Measurements from ENCODE around the gene YIF1A.
"Not testable (repeated sequence)": the region's sequence is repeated elsewhere in the genome, so short reads cannot be mapped to it uniquely, and the experiment has no call there.

The YIF1A gene

DNA sequence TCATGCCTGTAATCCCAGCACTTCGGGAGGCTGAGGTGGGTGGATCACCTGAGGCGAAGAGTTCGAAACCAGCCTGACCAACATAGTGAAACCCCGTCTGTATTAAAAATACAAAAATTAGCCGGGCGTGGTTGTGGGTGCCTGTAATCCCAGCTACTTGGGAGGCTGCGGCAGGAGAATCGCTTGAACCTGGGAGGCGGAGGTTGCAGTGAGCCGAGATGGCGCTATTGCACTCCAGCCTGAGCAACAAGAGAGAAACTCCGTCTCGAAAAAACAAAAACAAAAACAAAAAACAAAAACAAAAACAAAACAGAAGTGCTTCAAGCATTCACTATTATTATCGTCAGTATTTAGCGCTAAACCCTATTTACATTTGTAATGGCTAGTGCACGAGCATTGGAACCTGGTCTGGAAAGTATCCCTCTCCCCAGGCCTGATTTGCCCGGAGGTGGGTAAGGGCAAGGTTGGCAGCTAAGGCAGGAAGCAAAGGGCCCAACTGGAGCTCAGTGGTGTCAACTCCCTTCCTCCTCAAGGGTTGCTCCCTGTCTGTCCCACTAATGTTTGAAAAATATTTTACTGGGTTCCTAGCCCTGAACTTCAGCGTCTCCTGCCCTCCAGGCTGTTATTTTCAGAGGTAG lies 22.0 kb upstream of the YIF1A start:
- not testable (repeated sequence) for DNase-seq

DNA sequence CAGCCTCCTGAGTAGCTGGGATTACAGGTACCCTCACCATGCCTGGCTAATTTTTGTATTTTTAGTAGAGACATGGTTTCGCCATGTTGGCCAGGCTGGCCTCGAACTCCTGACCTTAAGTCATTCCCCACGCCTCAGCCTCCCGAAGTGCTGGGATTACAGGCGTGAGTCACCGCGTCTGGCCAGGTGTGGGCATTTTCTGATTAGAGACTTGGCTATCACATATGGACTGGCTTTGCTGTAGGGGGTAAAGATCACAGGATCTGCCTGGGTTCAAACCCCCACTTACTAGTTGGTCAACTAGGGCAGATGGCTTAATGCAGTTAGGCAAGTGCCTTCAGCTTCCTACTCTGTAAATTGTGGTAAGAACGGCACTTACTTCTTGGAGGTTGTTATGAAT lies 21.4 kb upstream of the YIF1A start:
- no peak for DNase-seq

DNA sequence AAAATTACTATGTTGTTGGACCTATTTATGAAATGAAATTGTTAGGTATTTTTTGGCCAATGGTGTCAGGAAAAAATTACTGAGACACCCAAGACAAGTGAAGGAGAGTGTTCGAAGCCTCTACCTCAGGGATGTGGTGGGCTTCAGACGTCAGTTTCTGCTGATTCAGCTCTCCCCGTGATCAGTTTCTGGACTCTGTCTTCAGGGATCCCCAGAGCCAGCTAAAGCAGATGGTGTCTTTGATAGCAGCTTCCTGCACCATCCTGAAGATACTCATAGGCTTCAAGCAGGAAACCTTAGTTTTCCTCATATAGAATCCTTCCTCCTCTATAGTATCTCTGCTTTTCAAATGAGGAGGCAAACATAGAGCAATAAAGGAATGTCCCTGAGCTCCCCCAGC lies 20.5 kb upstream of the YIF1A start:
- no peak for DNase-seq

DNA sequence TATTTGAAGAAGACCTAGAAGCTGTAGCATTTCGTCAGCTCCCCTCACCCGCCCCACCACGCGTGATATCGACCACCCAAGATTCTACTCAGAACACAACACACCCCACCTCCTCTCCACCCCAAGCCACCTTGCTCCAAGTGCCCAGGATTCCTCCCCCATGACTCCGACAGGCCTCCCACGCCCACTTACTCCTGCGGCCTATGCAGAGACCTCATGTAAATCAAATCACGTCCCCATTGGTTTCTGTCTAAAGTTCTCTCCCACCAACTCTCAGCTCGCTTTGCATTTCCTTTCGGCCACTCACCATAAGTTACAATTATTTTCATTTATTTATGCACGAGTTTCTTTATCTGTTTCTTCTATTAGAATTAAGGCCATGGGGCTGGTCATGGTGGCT lies 13.7 kb upstream of the YIF1A start:
- no peak for DNase-seq

DNA sequence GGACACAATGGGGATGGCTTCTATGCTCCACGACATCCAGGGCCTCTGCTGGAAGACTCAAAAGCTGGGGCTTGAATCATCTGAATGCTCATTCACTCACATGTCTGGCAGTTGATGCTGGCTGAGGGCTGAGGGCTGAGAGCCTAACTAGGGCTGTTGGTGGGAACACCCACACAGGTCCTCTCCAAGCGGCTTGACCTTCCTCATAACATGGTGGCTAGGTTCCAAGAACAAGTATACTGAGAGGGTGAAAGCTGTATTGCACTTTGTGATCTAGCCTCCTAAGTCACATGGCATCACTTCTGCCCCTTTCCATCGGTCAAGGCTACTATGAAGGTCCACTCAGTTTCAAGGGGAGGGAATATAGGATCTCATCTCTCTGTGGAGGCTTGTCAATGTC lies 10.2 kb upstream of the YIF1A start:
- DNase-seq, result no peak

DNA sequence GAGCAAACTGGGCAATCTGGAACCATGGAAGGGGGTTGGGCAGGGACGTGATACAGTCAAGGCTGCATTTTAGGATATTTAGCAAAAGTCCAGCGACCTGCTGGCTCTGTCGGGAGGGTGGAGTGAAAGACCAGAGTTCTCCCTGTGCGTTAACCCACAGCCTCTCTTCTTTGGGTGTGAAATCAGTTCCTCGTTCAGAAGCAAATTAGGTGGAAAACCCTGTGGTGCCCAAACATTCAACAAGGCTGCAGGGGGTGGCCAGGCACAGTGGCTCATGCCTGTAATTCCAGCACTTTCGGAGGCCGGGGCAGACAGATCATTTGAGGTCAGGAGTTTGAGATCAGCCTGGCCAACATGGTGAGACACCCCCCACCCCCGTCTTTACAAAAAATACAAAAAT lies 8.7 kb upstream of the YIF1A start:
- DNase-seq, result no peak

DNA sequence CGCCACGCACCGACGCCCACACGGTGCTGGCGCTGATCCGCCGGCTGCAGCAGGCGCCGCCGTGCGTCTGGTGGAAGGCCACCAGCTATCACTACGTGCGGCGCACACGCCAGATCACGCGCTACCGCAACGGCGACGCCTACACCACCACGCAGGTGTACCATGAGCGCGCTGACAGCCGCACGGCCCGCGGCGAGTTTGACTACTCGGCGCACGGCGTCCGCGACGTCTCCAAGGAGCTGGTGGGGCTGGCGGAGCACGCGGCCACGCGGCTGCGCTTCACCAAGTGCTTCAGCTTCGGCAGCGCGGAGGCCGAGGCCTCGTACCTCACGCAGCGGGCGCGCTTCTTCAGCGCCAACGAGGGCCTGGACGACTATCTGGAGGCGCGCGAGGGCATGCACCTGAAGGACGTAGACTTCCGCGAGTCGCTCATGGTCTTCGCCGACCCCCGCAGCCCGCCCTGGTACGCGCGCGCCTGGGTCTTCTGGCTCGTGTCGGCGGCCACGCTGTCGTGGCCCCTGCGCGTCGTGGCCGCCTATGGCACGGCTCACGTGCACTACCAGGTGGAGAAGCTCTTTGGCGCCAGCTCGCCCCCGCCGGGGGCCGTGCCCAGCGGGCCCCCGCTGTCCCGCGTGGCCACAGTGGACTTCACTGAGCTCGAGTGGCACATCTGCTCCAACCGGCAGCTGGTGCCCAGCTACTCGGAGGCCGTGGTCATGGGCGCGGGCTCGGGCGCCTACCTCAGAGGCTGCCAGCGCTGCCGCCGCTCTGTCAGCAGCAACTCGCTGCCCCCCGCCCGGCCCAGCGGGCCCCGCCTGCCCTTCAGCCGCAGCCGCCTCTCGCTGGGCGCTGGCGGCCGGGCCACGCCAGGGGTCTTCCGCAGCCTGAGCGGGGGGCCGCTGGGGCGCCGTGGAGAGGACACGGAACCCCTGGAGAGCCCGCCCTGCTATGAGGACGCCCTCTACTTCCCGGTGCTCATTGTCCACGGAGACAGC lies 6.0 kb upstream of the YIF1A start:
- no peak for DNase-seq

DNA sequence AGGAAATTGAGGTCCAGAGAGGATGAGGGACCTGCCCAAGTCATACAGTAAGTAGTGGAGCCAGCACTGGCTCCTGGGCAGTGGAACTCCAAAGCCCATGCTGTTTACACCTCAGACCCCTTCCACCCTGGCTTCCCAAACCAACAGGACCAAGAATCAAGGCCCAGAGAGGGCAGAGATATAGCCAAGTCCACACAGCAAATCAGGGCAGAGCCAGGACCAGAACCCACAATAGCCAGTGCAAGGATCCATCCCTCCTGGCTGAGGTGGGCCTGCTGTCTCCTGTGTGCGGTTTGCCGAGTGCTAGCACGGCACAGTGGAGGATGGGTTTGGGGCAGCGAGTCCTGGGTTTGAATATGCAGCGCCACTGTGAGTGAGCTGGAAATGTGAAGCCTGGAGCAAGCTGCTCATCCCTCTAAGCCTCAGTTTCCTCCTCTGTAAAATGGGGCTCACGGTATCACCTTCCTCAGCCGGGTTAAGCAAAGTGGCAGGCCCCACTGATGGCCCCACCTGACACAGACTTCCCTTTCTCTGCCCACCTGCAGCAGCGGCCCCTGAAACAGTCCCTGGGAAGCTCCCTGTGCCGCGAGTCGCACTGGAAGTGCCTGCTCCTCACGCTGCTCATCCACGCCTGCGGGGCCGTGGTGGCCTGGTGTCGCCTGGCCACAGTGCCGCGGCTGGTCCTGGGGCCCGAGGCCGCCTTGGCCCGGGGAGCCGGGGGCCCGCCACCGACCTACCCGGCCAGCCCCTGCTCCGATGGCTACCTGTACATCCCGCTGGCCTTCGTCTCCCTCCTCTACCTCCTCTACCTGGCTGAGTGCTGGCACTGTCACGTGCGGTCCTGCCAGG lies 5.1 kb upstream of the YIF1A start:
- DNase-seq, result no peak

DNA sequence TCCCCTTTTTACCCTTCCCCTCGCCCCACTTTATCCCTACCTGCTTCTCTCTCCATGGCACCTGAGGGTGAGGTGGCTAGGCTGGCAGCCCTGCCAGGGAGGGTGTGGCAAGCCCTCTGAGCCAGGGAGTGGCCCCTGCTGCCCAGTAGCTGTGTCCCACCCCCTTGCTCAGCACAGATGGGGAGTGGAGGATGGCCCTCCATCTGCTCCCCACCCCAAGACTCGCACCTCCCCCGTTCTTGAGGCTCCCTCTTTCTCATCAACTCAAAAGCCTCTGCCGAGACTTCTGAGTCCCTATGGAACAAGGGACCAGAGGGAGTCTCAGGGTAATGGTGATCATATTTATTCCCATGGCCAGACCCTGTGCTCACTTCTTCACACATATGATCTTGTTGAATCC lies 4.4 kb upstream of the YIF1A start:
- DNase-seq, result no peak

DNA sequence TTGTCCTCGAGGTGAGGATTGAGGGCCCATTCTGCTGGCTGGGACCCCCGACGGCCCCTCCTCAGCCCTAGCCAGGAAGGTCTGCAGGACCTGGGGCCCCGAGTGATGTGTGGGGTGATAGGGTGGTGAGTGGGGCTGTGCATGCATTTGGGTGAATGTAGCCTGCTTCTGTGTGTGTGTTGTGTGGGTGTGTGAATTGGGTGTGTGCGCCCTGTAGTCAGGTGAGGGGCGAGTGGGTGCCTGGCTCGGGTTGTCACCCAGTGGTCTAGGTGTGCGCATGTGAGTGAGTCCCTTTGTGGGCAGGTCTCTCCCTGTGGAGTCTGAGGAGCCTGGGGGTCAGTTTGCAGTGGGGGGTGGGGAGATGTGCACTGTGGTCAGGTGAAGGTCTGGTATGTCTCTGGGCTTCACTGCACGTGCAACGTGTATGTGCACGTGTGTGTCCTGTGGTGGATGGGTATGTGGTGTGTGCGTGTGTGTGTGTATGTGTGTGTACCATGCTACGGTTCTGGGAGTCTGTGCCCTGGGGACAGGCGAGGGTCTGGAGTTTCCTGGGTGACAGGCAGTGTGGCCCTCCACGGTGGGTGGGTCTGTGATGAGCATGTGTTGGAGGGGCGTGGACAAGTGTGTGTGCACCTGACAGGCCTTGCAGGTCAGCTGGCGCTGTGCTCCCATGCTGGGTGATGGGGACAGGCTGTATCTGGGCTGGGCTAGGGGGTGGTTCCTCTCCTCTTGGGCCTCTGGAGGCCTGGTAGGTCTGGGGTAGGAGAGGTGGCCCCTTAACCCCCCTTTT lies 3.8 kb upstream of the YIF1A start:
- no peak for DNase-seq

DNA sequence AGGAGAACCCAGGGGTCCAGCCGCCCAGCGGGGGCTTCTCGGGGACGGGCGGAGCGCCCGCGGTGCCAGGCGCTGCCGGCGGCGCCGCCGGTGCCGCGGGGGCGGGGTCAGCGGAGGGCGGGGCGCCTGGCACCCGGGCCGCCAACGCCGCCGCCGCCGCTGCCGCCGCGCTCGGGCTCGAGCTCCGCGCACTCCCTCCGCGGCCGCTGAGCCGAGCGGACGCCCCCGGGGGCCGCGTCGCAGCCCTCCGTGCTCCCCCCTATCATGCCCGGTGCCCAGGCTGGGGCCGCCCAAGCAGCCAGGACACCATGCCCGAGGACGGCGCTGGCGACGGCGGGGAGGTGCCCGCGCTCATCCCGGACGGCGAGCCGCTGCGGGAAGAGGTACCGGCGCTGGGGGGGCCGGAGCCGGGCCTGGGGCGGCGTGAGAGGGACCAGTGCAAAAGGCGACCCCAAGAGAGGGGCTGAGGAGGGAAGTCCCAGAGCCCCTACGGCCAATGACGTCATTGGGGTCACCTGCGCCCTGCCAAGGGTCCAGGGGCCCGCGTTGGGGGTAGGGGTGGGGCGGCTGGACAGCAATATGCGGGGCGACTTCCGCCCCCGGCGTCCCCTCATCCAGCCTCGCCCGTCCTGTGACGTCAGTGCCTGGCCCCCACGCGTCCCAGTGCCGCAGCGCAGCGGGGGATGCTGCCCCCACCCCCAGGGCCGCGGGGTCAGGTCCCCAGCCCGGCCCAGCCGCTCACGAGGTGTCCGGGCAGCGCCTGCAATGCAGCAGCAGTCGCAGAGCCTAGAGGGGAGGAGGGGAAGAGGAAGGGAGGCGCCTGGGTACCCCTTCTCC lies 3.0 kb upstream of the YIF1A start, which contains the start of gene TMEM151A:
TMEM151A (plus strand) TSS at position 189 of the 837 bp plus-strand sequence; CDS start at position 309, 120 bp downstream.
- no peak for DNase-seq

DNA sequence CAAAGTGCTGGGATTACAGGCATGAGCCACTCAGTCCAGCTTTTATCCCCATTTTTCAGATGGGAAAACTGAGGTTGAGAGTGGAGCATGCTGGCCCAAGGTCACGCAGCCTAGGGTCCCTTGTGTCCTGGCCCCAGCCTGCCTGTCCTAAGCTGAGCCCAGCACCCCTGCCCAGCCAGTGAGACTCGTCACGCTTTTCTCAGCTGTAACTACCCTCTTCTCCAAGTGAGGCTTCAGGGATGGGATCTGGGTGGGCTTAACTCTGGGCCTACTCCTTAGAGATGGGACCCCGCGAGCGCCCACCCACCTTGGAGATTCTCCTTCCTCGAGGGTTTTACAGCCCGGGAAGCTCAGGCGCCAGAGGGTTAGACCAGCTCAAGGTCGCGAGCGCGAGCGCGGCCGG lies 2.4 kb upstream of the YIF1A start:
- DNase-seq, result no peak

DNA sequence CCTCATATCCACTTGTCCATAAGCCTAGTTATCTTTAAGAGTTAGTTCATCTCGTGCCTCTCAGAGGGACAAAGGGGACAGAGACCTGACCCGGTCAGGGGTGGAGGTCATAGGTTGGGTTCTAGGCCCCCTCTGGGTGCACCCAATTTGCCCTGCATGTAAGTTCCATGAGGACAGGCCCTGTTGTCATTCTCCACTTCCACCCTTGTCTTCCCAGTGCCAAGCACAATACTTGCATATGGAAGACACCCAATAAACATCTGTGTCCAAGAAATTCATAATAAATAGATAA lies 1.3 kb upstream of the YIF1A start:
- no peak for DNase-seq

DNA sequence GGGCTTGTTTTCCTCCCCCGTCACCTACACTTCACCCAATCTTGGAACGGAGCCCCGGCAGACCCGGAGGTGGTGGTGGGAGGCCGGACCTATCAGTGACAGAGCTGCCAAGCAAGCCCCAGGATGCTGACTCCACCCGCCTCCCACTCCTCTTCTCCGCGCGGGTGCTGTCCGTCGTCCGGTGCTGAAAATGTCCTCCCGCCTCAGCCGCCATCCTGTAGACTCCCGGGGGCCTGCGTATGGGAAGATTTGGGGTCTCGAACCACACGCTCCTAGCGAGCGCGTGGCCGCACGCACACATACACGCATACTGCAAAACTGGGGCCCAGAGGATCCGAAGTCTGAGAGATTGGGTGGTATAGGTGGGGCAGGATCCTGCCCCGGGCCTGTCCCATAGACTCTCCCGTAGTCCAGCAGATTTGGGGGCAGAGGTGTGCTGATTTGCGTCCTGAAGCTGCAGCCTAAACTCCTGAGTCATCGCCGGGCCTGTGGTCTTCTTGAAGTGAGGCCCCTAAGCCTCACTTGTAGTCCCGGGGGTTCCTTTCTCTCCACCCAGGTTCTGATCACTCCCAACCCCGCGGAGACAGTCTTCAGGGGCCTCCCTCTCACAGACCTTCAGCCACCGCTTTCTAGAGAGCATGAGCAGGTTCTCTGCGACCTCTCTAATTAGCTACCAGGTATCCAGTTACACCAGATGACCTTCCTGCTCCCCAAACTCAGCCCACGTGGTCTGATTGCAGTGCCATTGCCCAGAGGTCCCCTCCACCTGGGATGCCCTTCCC lies 796 bp upstream of the YIF1A start:
- peak; percentile 82 for DNase-seq

DNA sequence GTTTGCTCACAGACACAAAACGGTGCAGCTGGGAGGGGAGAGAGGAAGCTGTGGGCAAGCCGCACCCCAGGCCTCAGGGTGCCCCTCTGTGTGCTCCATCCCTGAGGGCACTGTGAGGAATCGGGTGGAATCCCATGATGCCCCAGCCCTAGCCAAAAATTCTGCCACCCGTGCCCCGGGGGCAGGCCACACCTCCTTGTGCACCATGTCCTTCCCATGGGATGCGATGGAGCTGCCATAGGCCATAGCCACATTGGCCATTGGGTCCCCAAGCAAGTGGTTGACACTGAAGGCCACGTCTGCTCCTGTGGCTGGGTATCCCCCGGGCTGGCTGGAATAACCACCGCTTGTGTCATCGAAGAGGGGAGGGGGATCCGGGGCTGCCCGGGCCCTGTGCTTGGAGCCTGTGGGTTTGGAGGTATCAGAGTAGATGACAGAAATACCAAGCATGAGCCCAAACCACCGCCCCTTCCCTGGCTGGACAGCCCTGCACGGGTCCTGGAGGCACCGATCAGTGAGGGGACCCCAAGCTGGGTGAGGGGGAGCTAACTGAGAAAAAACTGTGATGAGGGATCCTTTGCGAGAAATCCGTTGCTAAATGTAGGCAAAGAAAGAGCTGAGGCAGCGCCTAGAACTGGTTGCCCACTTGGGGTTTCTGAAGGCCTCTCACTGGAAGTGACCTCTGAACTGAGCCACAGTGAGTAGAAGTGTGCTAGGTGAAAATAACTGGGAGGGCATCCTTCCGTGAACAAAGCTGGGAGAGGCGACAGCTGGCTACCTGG lies 863 bp downstream of the YIF1A start:
- DNase-seq, result no peak

DNA sequence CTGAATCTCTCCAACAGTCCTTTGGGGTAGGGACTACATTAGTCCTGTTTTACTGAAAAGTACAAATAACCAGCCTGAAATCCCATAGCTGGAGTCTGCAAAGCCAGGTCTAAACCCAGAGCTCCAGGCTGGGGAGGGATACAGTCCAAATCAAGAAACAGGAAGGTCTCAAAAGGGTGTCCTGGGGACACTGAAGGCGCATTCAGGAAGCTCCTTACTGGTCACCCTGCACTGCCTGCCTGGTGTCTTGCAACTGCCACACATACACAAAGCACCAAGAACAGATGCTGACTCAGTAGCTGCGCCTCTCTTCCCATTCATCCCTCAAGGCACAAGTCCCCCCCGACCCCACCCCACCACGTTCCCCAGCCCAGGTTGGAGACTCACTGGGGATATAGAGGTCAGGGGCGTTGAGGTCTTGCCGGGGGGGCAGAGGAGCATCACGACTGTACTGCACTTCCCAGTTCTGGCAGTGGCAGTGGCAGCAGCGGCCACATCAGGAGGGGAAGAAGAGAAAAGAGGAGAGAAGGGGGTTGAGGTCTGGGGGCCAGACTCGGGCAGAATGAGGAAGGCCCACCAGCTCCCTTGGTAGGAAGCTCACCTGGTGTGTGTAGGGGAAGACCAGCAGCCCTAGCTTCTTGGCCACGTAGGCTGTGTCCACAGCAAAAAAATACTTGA lies 1.6 kb downstream of the YIF1A start:
- DNase-seq, result no peak

DNA sequence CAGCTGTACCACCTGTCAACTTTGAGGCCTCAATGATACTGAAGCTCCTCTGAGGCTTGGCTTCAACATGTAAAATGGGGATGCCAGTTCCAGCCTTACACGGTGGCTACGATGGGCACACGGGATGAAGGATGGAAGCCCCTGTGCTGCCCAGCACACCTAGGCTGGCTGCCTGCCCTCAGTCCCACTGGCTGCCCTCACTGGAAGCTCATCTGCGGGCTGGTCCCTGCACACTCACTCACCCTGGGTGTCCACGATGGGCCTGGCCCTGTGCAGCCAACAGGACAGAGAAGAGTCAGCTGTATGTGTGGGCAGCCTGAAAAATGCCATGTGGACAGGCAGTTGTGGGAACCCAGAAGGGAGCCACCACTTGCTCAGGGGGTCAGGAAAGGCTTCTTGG lies 2.2 kb downstream of the YIF1A start:
- DNase-seq, result no peak

DNA sequence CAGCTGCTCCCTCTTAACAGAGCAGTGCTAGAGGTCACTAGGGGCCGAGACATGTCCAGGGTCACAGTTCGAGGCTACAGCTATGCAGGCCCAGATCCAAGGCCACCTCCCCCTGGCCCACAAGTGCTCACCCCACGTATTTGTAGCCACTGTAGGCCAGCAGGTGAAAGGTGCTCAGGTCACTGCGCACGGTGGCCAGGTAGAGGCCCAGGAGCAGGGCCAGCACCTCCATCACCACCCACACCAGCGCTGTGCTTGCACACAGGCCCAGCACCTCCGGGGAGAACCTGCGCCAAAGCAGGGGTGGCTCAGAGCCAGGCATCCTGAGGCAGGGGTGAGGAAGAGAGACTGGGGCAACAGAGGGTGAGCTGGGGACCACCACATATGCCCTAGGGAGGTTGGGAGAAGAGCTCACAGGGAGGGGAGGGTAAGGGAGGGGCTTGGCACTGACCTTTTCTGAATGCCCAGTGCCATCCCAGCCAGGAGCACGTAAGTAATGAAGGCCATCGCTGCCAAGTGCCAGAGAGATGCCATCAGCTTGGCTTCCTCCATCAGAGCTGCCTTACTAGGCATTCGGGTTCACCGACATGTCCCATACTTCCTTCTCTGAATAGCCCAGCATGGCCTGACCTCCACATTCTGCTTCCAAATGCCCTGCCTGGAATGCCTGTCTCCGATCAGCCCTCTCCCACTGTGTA lies 3.5 kb downstream of the YIF1A start:
- DNase-seq, result no peak

Measured in hematopoietic multipotent progenitor cell treated with erythropoietin and hydrocortisone succinate and interleukin-3 and kit ligand, for 6 days (in vitro differentiated cells).